HG03103 (cell line): ENCODE measurements around the gene PLXNB1.

Source experiments
- ATAC-seq: cut with Tn5 transposase; IDR thresholded peaks from one replicate; pipeline ENCODE4 v1.9.1; 2021; ENCODE audit warnings: low read depth; ENCODE audit not compliant: unreplicated experiment

Gene PLXNB1

DNA sequence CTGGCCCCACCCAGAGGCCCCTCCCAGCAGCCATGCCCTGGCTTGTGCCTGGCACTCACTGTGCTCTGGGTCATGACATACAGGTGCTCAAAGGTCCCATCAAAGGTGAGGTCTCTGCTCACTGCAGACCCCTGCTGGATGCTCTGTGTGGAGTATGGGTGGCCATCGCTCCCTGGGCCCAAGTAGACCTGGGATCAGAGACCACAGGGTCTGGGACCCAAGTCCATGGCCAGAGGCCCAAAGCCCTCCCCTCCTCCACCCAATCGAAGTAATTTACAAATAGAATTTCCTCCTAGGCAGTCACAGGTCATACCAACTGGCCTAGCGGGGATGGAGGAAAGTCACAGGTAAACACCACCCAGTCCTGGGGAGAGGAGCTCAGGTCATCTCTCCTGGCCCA, 7.6 kb downstream of the PLXNB1 start:
- no peak for ATAC-seq

DNA sequence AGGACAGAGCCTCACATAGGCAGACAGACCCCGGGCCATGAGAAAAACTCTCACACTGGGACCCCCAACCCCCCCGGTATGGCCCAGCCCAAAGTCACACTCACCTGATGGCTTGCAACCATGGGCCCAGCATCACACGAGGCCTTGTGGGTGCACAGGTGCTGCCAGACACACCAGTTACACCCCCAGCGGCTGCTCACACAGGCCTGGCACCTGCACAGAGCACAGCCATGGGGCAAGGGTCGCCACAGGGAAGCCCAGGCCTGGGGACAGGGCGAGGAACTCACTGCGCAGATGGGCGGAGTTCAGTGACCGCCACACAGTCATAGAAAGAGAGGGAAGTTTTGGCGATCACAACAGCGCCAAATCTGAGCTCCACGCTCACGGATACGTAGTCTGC, 9.3 kb downstream of the PLXNB1 start:
- no peak for ATAC-seq

DNA sequence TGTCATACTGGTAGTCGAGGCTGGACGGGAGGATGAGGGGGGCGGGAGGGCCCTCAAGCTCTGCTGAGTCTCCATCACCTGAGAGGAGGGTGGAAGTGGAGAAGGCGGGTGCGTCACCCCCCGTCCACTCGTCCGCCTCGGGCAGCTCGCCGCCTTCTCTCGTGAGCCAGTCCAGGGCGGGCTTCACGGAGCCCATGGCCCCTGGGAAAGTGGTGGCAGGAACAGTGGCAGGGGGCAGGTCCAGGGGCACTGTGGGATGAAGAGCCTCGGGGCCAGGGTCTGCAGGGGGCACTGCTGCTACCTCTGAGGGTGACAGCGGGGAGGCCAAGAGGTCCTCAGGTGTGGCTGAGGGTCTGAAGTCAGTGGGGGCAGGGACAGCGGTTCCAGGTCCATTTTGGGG, 10.3 kb downstream of the PLXNB1 start:
- no peak for ATAC-seq

DNA sequence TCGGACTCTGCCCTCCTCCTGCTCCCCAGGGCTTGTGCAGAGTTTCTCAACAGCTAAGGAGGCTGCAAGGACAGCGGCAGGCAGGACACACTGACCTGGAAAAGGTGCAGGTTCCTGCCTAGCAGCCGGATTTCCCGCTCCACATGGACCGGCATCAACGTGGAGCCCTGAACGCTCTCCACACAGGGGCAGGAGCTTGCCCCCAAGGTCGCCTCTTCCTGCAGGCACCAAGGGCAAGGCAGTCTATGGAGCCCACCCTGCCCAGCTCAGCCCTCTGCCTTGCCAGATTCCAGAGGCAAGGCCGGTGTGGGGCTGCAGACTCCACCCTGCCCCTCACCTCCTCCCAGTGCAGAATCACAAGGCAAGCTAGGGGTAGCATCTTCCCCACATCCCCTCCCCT, 10.7 kb downstream of the PLXNB1 start:
- no peak for ATAC-seq

DNA sequence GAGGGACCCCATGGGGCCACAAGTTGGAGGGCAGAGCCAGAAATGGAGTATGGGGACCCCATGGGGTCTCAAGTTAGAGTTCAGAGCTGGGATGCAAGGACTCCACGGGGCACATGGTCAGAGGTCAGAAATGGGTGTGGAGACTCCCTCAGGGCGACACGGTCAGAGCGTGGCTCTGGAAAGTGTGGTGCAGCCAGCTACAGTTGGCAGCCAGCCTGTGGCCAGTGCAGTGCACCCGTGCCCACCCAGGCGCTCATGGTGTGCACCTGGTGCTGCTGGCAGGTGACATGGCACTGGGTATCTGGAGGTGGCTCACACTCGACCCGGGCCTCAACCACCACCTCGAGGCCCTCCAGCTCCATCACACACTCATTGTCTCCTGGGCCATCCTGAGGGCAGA, 11.2 kb downstream of the PLXNB1 start:
- no peak for ATAC-seq

DNA sequence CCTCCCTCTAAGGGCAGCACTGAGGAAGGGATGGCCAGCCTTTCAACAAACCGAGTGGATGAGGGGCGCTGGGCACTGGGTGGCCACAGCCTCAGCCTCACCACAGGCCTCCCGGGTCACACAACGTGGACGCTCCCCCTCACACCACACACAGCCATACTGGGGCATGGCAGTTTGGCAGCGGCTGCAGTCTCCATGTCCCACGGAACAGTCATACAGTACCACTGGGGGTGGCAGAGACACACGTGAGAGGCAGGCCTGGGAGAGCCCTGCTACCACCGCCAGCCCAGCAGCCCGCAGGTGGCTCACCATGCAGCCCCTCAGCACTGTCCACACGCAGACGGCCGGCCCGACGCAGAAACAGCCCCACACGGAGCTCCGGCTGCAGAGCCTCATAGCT, 11.7 kb downstream of the PLXNB1 start:
- ATAC-seq: no peak

DNA sequence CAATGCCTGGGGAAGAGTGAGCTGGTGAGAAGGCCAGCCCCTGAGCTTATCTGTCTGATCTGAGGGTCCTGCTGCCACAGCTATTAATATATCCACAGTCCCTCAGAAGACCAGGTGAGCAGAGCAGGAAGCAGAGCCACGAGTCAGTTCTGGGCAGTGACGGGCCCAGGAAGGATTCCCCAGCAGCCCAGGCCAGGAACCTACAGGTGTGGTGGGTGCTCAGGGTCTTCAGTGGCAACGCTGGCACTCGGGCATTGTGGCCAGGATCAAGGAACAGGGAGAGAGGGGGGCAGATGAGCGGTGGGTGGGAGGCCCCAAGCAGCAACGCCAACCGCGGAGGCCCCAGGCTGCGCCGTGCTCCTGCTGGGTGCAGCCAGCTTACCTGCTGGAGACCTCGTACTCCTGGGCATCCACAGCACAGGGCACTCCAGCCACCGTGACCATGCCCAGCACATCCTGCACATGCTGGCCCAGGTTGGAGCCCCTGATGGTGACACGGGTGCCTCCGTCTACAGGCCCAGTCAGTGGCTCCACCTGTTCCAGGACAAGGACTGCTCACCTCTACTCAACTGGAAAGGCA, 12.3 kb downstream of the PLXNB1 start:
- ATAC-seq: no peak

DNA sequence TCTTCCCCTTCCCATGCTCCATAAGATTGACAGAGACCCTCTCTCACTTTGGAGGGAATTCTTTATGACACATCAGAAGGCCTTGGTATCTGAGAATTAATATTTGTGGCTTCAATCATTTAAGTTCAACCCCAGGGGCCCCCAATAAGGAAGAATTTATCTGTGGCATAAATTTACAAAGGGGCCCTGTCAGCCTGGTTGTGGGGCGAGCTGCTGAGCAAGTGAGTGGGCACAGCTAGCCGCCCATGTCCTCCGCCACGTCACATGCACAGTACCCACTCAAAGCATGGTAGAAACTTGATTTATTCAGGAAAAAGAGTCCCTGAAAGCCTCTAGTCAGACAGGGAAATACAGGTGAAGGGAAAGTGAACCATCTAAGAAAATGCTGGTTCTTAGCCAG, 13.3 kb downstream of the PLXNB1 start:
- no peak for ATAC-seq

DNA sequence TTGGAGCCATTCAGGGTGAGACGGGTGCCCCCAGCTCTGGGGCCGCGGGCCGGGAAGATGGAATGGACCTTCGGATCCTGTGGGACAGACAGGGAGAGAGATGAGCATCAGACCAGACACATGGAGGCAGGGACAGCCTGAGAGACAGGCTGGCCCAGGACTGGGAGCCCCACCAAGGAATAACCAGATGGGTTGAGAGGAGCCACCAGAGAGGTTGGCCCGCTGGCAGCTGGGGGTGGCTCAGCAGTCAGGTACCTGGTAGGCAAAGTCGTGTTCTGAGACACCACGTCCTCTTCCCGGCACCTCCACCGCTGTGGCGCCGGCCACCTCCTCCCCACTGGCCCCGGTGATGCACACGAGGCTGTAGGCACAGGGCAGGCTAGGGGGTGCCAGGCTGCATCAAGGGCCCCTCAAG, 13.8 kb downstream of the PLXNB1 start:
- ATAC-seq: no peak

DNA sequence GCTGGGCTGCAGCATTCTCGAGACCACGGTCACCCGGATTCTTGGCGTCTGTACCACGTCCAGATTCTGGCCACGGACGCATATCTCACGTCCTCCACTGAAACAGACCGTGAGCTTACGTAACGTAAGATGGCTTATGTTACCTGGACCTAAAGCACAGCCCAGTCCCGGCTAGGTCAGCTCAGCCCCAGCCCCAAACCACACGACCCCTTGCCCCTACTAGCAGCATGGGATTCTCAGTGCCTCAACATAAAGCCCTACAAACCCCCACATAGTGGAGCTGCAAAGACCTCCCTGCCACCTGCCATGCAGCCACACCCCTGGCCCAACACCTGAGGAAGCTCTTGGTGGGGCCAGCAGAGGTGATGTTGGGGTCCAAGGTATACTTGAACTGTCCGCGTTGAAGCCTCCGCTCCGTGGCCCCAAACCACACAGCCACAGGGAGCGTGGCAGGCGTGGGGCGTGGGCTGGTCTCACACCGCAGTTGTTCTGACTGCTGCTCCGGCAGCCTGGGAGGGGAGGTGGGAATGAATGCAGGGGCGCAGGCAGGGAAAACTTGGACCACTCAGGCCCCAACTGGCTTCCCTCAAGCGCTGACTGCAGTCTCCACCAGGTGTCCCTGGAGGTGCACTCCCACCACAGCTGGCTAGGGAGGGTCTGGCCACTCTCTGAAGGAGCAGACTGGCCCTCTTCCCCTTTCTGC, 14.5 kb downstream of the PLXNB1 start:
- ATAC-seq: no peak

DNA sequence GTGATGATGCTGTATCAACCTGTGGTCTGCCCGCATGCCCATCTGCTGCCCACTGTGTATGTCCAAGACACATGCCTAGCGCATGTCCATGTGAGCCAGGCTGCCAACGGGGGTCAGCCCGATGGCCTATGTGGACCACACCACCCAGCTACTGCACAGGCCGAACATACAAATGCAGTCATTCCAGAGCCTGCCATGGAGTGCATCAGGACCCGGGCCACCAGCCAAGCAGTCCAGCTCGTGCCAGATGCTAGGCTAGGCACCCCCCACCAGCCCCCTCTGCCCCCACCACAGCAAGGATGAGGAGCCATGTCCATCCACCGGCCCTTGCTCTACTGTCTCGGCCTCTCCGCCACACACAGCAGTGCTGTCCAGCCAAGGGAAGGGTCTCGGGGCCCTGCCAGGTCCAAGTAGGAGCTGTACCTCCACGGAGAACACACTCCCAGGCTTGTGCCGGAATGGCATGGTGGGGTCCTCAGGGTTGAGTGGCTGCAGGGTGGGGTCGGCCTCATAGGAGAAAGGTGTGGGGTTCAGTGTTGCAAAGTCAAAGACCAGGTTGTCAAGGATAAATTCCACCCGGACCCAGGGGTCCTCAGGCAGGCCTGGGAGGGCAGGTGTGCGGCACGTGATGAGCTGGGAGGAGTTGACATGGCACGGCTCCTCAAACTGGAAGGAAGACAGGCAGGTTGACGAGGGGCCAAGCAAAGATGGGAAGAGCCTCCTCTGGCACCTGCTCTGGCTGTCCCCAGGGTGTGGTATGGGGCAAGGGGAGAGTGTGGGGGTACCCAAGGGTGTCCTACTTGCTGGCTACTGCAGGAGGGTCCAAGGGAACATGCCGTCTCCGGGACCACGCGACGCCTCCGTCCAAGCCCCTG, 15.3 kb downstream of the PLXNB1 start:
- no peak for ATAC-seq

DNA sequence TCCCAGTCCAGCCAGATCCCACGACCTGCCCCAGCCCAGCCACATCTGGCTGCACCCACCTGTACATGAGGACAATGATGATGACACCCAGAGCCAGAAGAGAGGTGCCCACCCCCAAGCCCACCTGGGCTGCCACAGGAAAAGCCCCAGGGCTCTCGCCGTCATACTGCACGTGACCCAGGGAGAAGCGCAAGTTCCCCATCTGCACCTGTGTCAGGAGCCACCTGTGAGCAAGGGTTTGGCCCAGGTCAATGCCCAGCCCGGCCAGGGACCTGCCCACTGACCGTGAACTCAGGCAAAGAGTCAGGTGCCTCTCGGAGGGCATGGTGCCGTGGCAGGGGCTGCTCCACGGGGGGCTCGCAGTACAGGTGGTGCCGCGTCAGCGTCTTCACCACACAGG, 16.3 kb downstream of the PLXNB1 start:
- no peak for ATAC-seq

DNA sequence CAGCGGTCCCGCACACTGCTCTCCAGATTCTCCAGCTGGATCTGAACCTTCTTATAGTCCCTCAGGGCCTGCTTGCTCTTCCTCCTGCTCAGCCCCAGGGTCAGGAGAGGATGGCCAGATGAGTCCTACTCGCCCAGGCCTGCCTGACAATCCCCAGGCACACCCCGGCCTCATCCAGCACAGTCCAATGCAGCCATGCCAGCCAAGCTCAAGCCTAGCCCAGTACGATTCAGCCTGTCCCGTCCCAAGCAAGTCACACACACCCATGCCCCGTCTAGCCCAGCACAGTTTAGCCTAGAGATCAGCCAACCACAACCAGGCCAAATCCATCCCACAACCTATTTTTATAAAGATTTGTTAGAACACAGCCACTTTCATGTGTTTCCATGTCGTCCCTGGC, 16.8 kb downstream of the PLXNB1 start:
- ATAC-seq: no peak

DNA sequence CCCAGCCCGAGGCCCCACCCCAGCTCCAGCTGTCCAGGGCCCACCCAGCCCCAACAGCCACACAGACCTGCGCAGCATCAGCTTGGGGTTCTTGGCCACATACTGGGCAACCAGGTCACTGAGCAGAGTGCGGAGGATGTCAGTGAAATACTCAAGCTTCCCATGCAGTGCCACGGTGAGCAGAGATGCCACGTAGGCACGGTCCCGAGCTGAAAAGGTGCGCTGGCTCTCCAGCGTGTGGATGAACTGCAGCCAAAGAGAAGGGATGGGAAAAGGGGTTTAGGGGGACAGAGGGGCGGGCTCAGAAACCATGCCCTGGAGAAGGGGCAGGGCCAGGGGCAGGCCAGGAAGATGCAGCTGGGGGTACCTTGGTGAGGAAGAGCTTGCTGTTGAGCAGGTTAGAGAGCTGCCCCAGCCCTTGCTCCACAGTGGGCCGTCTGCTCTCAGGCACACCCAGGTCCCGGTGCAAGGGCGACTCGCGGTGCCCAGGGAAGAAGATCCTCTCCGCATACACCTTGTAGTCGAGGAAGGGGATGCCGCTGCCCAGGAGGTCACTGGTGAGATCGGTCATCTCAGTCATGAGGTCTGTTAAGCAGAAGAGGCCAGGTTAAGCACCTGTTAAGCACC, 17.4 kb downstream of the PLXNB1 start:
- no peak for ATAC-seq

DNA sequence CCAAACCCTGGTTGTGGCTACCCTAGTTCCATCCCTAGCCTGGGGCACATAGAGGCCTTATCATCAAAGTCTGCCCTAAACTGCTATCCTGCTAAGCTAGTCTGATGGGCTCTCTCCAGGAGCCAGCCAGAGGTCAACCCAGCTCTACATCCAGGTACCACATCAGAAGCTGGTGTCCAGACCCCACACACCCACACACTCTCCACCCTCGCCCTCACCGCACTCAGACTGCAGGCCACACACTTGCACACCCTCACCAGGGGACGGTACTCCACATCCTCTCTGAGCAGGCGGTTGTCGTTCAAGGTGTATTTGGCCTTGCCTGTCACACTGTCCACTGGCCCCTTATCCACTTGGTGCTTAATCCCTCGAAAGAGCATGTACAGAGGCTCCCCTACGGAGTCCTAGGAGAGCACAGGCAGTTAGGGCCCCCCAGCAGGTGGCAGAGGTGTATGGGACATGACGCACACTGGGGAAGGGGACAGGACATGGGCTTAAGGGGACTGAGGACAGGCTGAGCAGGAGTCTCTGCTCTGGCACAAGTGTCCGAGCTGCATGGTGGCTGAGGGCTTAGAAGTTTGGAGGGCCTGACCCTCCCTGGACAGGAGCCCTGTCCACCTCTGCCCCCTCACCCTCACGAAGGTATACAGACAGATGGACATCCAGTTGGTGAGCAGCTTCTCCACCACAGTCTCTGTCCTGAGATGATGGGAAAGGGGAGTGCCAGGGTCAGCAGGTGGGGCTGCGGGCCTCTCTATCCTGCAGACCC, 18.1 kb downstream of the PLXNB1 start:
- no peak for ATAC-seq

DNA sequence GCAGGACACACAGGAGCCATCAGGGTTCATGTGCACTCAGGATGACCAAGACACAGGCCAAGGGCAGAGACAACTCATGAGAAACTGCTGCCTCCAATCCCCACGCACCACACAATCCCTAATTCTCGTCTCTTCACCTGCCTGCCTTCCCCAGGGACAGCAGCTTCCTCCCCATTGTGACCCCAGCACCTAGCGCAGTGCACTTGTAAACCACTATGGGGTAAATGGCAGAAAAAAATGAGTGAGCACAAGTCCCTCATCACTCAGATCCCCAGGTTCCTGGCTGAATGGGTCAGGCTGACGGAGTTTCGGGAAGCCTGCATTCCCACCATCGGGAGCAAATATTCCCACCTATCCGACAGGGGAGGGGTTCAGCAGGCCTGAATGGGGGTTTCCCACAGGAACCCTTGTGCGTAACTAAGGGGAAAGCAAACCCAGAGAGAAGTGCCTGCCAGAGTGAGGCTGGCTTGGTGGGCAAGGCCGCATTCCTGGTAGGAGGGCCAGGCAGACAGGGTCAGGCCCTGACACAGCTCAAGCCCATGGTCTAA, 18.8 kb downstream of the PLXNB1 start:
- ATAC-seq: no peak

DNA sequence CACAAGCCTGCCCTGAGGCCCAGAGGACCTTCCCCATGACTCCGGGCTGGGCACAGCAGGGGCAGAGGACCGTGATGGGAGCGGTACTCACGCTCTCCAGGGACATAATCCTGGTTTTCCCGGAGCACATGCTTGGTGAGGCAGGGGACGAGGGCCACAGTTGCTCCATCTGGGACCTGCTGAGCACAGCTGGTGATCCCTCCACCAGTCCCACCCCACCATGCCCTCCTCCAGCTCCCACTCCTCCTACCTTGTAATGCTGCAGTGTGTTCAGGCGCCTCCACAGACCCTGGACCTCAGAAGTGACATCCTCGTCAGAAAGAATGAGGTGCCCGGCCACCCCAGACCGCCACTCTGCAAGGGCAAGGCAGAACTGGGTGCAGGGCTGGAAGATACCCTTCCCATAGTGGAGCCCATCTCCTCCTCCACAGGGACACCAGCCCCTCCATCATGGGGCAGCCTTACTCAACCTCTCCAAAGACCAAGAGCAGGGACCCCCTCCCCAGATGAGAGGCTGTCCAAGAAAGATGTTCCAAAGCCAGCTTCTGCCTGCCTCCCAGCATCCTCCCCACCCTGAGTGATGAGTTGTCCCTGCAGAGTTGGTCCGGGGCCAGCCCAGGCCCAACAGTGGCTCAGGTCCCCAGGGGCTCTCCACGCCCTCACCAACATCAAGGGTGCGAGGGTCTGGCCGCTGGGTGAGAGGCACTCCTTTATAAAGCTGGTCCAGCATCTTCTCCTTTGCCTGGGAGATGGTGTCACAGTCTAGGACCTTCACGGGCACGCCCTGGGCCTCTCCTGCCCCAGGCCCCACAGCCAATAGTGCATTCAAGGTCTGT, 19.5 kb downstream of the PLXNB1 start:
- ATAC-seq: no peak

DNA sequence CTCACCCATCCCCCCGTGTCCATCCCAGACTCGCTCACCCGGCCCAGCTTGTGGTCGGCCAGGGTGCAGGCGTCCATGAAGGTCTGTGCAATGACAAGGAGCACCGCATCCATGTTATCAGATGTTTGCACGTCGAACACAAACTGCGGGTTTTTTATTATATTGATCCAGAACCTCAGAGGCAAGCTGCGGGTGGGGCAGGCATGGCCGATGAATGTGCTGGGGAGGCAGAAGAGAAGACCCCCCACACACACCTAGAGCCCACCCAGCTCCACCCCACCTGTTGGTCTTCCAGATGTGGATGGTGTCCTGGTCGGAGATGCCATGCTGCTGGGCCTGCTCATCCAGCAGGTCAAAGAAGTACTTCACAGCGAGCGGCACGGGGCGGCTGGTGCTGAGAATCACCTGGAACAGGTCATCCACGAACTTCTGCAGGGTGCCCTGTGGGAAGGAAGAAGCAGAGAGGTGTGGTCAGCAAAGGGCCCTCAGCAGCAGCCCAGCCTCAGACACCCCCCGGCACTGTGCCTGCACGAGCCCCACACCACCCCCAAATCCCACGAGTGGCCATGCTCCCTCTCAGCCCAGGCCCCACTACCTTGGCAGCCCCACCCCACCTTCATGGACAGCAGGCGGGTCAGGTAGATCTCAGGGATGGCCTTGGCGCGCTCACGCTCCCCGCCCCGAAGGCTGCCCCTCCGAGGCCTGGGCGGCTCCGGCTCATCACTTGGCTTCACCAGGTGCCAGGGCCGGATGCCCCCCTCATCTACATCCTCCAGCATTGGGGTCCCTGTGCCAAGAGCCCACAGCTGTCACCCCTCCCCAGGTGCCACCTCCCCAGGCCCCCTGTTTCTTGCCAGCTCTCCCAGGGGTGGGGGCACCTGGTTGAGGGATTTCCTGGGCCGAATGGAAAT, 20.3 kb downstream of the PLXNB1 start:
- no peak for ATAC-seq
